HCEC 1CT (cell line): ENCODE results near the gene ZDHHC5.
A peak's percentile ranks its signal among the peaks of the same experiment; 100 is the strongest.
"Not testable (repeated sequence)": the region's sequence is repeated elsewhere in the genome, so short reads cannot be mapped to it uniquely, and the experiment has no call there.

Source experiments
- DNase-seq: peaks from one replicate; pipeline ENCODE4 v3.0.0-alpha.2; 2017

Gene ZDHHC5

DNA sequence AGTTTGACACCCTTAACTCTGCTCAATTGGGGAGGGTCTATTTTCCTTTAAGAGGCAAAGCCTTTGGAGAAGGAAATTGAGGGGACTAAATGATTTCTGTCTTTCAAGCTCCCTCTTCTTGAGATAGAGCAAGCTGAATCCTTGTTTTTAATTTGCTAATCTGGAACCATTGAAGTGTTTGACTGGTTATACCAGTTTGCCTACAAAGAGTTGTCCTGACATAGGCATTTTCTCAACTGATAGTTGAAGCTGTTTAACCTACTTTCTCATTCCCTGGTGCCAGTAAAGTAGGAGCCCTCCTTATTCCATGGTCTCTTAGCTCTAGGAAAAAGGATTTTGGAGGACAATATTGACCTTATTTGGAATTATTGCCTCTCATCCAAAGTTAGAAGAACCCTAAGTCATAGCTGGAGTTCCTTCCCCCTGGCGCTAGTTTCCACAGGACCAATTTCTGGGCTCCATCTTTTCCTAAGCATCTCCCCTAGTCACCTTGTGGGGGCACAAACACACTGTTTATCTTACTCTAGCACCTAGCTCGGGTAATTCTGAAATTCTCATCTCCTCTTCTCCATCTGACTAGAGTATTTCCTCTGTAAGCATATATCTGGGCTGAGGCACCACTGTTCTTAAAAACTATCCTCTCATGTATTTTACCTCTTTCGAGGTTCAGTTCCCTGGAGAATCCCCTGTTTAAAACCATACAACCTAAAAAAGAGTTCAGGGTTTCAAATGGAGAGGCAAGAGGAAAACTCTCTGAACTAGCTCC lies 7.4 kb downstream of the ZDHHC5 start:
- no peak for DNase-seq

DNA sequence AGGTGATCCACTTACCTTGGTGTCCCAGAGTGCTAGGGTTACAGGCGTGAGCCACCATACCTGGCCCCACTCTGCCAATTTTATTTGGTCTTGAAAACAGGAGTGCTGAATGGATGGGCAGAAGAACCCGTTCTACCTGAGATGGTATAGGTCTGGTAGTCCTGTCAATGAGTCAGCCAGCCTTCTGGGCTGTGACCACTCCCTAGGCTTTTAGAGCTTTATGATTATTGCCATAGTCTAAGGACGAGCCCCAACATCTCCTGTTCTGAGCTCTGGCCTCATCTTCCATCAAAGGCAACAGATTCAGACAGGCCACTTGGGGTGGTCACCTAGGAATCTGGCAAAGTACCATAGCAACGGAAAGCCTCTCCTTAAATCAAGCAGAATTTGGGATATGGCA lies 11.5 kb downstream of the ZDHHC5 start:
- DNase-seq = no peak

DNA sequence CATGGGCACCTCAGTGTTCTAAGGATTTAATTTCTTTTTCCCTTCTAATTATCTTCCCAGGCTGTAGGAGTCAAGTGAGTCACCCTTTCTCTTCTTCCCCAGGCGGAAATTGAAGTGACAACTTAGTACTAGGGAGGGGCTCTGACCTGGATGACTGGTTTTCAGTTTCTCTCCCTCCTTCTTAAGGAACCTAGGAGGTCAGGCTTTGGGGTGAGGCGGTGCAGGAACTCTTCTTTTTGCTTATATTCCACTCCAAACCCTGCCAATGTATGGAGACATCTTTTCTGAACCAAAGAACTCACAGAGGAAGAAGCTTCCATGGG lies 12.6 kb downstream of the ZDHHC5 start:
- peak; percentile 18 for DNase-seq

DNA sequence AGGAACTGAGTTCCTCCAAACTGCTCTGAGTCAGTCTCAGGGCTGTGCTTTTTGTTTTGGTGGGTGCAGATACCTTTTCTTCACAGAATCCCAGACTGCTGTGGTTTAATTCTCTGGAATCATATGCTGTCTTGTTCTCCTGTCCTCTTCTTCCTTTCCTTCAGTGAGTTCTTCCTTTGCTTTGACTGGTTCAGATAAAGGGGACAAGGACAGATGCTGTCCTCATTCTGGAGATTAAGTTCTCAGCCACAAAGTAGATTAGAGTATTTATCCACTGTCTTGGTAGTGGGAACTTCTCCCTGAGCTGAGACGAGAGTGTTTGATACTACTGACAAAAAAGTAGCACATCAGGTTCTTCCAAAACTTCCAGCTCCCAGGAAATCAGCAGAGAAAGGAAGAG lies 13.3 kb downstream of the ZDHHC5 start:
- no peak for DNase-seq

DNA sequence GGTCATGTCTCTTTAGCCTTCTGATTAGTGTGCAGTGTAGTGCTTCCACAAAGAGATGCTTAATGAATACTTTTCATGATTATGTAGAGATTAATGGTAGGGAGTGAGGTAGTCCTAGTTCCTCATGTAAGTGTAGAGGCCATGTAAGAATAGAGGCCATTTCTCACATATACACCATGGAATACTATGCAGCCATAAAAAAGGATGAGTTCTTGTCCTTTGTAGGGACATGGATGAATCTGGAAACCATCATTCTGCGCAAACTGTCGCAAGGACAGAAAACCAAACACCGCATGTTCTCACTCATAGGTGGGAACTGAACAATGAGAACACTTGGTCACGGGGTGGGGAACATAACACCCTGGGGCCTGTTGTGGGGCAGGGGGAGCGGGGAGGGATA lies 22.6 kb downstream of the ZDHHC5 start:
- not testable (repeated sequence) for DNase-seq

DNA sequence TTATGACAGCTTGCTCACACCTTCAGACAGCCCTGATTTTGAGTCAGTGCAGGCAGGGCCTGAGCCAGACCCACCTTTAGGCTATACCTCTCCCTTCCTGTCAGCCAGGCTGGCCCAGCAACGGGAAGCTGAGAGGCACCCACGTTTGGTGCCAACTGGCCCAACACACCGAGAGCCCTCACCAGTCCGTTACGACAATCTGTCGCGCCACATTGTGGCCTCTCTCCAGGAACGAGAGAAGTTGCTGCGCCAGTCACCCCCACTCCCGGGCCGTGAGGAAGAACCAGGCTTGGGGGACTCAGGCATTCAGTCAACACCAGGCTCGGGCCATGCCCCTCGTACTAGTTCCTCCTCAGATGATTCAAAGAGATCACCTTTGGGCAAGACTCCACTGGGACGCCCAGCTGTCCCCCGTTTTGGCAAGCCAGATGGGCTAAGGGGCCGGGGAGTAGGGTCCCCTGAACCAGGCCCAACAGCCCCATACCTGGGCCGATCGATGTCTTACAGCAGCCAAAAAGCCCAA lies 31.0 kb downstream of the ZDHHC5 start:
- no peak for DNase-seq

DNA sequence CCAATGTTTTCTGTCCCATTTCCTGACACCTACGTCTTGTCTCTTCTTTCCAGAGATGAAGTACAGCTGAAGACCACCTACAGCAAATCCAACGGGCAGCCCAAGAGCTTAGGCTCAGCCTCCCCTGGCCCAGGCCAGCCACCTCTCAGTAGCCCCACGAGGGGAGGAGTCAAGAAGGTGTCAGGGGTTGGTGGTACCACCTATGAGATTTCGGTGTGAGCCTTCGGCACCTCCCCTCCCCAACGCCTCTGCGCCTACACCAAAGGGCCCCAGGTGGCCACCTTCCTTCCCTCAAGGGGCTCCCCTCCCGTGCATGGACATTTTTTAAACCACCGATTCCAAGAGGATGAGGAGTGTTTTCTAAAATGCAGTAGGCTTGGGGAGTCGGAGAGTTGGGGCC lies 31.9 kb downstream of the ZDHHC5 start:
- no peak for DNase-seq

DNA sequence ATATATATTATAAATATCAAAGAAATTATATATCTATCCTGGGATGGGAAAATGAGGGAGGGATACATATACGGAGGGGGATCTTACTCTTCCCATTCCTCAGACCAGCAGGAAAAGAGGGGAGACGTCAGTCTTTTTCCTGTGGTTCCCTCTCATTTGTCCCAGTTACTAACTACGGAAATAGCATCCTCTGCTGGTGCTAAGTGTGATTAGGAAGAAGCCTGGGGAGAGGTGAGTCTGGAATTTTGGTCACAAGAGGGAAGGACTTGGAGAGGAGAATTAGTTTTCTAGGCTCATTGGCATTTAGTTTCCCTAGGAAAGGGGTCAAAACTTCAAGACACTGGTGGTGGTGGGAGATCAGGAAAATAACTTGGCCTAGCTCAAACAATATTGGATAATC lies 32.5 kb downstream of the ZDHHC5 start:
- DNase-seq = no peak

DNA sequence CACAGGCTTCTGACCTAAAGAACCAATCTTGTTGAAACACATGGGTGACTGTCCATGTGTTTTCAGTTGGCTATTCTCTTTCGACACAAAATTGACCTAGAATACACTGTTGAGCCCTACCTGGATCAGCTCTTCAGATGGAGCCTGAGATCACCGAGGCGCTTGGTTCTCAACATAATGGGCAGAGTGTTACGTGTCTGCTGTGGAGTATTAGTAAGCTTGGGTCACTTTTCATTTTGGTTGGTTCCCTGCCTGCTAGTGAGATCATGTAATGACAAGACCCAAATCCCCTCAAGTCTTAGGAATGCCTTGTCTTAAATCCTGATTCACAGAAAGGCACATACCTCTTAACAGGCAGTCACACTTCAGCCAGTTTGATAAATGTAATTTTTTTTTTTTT lies 35.4 kb downstream of the ZDHHC5 start:
- DNase-seq = no peak

DNA sequence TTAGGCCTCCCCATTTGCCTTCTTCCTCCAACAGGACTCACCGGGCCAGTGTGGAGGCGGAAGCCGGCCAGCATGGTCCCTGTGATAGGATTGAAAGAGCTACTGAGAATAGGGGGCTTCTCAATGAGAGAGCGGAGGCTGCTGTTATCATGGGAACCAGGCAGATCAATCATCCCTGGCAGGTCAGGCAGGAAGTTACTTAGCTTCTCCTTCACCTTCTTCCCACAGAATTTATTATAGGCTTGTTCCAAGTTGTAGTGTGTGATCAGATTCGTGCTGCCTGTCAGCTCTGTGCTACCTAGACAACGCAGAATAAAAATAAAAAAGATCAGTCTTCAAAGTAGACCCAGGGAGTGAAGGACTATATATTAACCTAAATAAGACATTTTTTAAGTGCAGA lies 37.0 kb downstream of the ZDHHC5 start:
- no peak for DNase-seq

DNA sequence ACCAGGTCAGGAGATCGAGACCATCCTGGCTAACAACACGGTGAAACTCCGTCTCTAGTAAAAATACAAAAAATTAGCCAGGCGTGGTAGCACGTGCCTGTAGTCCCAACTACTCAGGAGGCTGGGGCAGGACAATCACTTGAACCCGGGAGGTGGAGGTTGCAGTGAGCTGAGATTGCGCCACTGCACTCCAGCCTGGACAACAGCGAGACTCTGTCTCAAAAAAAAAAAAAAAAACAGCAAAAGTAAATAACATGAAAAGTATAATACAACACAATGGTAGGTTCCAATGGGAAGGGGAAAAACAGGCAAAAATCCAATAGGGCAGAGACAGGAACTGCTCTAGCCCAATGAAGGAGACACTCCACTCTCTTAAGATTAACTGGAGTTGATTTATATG lies 37.5 kb downstream of the ZDHHC5 start:
- DNase-seq = not testable (repeated sequence)

DNA sequence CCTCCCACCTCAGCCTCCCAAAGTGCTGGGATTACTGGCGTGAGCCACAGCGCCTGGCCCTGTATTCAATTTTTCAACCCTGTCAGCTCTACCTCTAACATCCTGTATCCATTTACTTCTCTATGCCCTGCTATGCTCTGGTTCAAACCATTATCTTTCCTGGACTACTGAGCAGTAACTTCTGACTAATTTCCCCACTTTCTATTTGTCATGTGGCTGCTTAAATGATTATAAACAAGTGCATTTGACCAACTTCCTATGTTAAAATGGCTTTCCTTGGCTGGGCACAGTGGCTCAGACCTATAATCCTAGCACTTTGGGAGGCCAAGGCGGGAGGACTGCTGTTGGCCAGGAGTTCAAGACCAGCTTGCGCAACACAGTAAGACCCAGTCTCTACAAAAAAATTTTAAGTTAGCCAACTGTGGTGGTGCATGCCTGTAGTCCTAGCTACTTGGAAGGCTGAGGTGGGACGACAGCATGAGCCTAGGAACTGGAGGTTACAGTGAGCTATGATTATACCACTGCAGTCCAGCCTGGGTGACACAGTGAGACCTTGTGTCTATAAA lies 42.0 kb downstream of the ZDHHC5 start:
- DNase-seq = no peak

DNA sequence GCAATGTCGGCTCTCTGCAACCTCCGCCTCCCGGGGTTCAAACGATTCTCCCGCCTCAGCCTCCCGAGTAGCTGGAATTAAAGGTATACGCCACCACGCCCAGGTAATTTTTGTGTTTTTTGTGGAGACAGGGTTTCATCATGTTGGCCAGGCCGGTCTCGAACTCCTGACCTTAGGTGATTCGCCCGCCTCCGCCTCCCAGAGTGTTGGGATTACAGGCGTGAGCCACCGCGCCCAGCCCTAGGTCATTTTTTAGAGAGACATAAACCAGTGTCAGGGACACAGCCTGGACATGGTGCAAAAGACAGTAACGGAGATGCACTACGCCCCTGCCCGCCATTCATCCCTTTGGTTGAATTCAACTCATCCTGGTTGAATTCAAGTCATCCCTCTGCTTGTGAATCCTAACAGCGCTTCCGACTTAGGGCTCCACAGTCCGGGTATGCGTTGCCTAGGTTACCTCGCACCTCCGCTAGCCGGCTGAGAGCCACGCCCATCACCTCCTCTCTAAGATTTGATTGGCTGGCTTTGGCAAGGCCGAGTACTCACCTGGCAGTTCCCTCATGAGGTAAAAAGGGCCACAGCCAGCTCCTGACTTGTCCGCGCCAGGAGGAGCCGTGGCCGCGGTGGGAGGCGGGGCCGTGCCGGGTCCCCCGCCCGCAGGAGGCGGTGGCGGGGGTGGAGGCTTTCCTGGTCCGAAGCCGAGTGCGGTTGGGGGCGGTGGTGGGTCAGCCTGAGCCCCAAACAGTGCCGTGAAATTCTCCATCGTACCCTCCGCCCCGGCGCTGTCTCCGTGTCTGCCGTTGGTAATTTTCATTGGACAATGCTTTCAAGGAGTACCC lies 43.7 kb downstream of the ZDHHC5 start, which contains the start of gene MED19:
MED19 (minus strand) TSS at position 802 of the 842 bp plus-strand sequence; CDS start at position 766, 36 bp downstream.
- peak; percentile 57 for DNase-seq

DNA sequence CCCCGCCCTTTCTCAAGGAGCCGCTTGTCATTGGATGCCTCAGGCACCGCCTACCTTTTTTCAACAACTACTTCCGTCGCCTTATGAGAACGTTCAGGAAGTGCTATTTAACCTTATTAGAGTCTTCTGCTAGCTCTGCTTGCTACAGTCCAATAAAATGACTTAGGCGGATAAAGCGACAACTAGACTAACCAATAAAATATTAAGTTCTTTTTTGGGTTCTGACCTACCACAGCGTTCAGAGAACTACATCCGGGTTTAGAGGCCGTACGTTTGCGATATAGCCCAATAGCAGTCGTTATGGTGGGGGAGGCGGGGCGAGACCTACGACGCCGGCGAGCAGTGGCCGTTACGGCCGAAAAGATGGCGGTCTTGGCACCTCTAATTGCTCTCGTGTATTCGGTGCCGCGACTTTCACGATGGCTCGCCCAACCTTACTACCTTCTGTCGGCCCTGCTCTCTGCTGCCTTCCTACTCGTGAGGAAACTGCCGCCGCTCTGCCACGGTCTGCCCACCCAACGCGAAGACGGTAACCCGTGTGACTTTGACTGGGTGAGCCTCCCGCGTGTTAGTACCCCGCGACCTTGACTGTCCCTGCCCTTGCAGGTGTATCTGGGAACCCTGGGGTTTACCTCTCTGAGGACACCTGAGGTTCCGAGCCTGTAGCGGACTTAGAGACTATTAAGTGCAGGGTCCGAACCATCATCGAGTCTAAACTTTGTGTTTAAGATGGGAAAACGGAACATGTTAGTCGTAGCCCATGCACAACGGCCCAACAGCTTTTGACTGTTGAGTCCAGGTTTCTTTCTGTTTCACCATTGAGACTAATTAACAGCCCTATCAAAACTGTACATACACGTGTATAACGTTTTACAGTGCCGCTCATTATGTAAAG lies 44.6 kb downstream of the ZDHHC5 start, which contains the start of gene TMX2:
TMX2 (plus strand) TSS at position 338 of the 895 bp plus-strand sequence; CDS start at position 364, 26 bp downstream.
- peak; percentile 100 for DNase-seq

DNA sequence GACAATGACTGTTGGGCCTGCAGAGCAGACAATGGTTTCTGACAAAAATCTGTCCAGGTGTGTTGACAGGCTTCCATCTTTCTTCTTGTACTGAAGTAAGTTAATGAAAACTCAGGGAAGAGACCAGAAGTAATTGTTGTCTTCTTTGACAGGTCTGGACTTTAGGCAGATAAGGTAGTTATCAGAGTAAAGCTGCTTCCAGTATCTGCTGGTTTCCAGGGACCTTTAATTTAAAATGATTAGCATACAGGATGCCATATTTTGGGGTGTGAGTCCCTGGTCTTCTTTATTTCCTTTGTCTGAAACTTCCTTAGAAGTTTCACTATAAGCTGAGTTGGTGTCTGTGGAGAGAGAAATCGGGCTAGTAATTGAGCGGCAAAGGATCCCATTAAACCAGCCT lies 45.9 kb downstream of the ZDHHC5 start:
- DNase-seq = no peak

DNA sequence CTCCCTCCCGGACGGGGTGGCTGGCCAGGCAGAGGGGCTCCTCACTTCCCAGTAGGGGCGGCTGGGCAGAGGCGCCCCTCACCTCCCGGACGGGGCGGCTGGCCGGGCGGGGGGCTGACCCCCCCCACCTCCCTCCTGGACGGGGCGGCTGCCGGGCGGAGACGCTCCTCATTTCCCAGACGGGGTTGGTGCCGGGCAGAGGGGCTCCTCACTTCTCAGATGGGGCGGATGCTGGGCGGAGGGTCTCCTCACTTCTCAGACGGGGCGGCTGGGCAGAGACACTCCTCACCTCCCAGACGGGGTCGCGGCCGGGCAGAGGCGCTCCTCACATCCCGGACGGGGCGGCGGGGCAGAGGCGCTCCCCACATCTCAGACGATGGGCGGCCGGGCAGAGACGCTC lies 48.8 kb downstream of the ZDHHC5 start:
- not testable (repeated sequence) for DNase-seq

DNA sequence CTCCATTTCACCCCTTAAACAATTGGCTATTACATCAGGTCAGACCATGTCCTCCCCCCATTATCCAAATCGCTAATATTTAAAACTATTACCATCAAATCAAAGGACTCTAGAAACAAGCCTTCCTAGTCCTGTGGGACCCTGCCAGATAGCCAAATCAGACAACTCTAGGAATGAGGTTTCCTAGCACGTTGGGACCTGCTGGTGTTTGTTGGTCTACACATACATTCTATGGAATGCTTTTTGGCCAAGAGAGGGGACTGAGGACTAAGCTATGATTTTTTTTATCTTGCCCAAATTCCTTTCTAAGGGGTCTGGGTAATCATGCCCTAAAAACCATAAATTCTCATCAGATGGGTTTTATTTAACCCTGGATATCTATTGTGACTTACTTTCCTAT lies 59.3 kb downstream of the ZDHHC5 start:
- DNase-seq = no peak

DNA sequence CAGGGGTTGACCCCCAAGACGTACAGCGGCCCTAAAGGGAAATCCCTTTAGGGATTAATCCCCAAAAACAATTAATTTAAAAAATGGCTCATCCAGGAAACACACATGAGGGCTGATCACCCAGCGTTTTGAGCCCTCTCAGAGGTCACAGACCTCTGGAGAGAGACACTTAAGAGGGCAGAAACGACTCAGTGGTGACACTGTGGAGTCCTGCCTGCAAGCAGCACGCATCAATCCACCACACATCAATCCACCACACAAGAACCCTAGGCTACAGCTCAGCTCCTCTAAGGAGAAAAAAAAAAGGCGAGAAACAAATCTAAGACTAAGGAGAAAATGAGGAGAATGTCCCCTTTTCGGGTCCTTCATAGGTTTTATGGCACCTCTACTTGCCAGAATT lies 60.9 kb downstream of the ZDHHC5 start:
- no peak for DNase-seq

DNA sequence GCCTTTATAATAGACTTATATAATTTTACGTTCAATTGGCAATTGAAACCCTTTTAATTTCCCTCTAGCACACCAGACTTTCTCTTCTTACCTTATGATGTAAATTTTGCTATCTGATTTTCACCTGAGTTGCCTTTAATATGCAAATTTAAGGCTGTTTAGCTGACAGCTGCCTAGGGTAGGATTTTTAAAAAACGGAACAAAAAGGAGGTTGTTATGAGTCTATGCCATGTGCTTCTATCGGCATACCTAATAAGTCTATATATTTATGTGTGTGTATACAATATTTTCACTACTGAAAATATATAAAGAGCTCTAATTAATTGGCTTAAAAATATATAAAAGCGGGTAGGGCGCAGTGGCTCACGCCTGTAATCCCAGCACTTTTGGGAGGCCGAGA lies 61.6 kb downstream of the ZDHHC5 start:
- DNase-seq = no peak

DNA sequence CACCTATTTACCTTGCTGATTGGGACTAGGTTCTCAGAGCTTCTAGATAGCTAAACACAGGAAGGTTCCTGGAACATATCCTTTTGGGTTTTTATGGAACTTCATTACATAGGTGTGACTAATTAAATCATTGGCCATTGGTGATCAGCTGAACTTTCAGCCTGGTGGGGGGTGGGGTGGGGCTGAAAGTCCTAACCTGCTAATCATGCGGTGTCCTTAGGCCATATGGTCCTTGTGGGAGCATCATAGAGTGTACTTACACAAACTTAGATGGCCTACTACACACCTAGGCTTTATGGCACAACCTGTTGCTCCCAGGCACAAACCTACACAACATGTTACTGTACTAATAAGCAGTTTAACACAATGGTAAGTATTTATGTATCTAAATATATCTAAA lies 64.7 kb downstream of the ZDHHC5 start:
- no peak for DNase-seq

DNA sequence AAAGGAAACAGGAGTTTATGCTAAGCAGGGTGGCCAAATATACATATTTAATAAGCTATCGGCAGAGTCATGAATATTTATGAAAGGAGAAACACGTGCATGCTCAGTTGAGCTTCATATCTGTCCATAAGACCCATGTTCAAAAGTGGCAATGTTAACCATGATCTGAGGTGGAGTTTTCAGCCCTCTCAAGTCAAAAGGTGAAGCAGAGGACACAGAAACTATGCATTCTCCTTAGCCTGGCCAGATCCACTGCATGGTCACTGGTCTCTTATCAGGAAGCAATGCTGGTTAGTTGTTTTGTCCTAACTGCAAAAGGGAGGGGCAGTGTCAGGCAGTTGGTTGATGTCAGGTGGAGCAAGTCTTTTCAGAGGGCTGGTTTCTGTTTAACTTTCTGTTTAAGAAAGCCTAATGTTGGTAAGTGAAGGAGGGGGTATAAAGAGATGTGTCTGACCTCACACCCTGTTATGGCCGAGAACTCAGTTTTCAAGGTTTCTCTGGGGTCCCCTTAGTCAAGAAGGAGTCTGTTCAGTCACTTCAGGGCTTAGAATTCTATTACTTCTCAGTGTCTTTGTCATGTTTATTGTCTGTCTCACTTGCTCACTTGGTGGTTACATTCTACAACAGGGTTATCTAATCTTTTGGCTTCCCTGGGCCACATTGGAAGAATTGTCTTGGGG lies 67.8 kb downstream of the ZDHHC5 start:
- no peak for DNase-seq
